Ishikawa (cell line): ENCODE data around the gene CAPS.

Experiments used
- CEBPB ChIP-seq: IDR thresholded peaks from 2 replicates; pipeline ENCODE4 v1.6.1; 2012
- CREB1 ChIP-seq: IDR thresholded peaks from 2 replicates; pipeline ENCODE4 v1.6.1; 2012; ENCODE audit warnings: low read depth
- EGR1 ChIP-seq: IDR thresholded peaks from 2 replicates; pipeline ENCODE4 v1.6.1; 2012
- EP300 ChIP-seq: IDR thresholded peaks from 2 replicates; pipeline ENCODE4 v1.6.1; 2012; ENCODE audit warnings: borderline replicate concordance
- FOXM1 ChIP-seq: IDR thresholded peaks from 2 replicates; pipeline ENCODE4 v1.6.1; 2012; ENCODE audit warnings: low read depth, borderline replicate concordance
- MAX ChIP-seq: IDR thresholded peaks from 2 replicates; pipeline ENCODE4 v1.6.1; 2012
- NFIC ChIP-seq: IDR thresholded peaks from 2 replicates; pipeline ENCODE4 v1.6.1; 2012
- RAD21 ChIP-seq: IDR thresholded peaks from 2 replicates; pipeline ENCODE4 v1.6.1; 2012; ENCODE audit warnings: low read depth
- REST ChIP-seq: IDR thresholded peaks from 2 replicates; pipeline ENCODE4 v1.6.1; 2012; ENCODE audit warnings: low read depth, mild to moderate bottlenecking
- TAF1 ChIP-seq: IDR thresholded peaks from 2 replicates; pipeline ENCODE4 v1.6.1; 2012; ENCODE audit warnings: low read depth, mild to moderate bottlenecking
- TCF12 ChIP-seq: IDR thresholded peaks from 2 replicates; pipeline ENCODE4 v1.6.1; 2012; ENCODE audit warnings: low read depth
- TEAD4 ChIP-seq: IDR thresholded peaks from 2 replicates; pipeline ENCODE4 v1.6.1; 2012
- YY1 ChIP-seq: IDR thresholded peaks from 2 replicates; pipeline ENCODE4 v1.6.1; 2012; ENCODE audit warnings: low read depth
- ZBTB7A ChIP-seq: IDR thresholded peaks from 2 replicates; pipeline ENCODE4 v1.6.1; 2012; ENCODE audit warnings: low read depth
- TF ChIP-seq, protein P1 (sequence below): IDR thresholded peaks from 2 replicates; pipeline ENCODE4 v1.6.1; 2012

Gene CAPS

DNA sequence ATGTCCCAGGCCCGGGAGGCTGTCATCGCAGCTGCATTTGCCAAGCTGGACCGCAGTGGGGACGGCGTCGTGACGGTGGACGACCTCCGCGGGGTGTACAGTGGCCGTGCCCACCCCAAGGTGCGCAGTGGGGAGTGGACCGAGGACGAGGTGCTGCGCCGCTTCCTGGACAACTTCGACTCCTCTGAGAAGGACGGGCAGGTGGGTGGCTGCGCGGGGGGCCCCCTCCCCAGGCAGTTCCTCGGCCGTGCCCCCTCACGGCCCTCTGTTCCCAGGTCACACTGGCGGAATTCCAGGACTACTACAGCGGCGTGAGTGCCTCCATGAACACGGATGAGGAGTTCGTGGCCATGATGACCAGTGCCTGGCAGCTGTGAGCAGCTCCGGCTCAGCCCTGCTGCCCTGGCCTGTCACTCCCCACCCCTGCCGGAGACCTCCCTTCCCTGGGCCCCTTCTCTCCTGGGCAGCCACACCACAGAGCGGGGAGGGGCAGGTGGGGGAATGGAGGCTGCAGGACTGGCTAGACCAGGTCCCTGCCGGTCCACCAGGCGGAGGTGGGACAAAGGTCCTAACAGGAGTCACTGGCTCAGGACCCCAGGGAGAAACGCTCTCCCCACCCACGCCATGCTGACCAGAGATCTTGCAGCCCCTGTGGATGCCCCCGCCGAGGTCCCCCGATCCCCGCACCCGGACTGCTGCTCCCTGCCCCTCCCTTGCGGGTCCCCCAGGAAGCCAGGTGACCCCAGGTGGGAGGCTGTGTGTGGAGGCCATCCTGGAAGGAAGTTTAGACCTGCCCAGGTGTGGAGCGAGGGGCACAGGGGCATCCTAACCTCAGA is 1.1 kb downstream of the CAPS start:
- TF ChIP-seq EP300 (peak; percentile 35; the same call in 1 of the 2 replicates), REST (no peak), EGR1 (no peak), TEAD4 (no peak), RAD21 (no peak), CREB1 (no peak), TAF1 (no peak), ZBTB7A (peak; percentile 86; the same call in 1 of the 2 replicates), TCF12 (no peak), FOXM1 (no peak), MAX (0 out of 2 replicates have a peak, but pooled peaks have one; percentile 14), CEBPB (no peak), YY1 (0 out of 2 replicates have a peak, but pooled peaks have one; percentile 23), NFIC (no peak; the same call in 1 of the 2 replicates)
- TF ChIP-seq, protein P1, sequence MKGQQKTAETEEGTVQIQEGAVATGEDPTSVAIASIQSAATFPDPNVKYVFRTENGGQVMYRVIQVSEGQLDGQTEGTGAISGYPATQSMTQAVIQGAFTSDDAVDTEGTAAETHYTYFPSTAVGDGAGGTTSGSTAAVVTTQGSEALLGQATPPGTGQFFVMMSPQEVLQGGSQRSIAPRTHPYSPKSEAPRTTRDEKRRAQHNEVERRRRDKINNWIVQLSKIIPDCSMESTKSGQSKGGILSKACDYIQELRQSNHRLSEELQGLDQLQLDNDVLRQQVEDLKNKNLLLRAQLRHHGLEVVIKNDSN: no peak

- TF ChIP-seq TCF12: no peak
- TF ChIP-seq CEBPB: no peak
- TF ChIP-seq YY1: no peak
- TF ChIP-seq, protein P1: no peak
- TF ChIP-seq REST: no peak
- TF ChIP-seq CREB1: no peak
- TF ChIP-seq MAX: no peak
- TF ChIP-seq EGR1: no peak
- TF ChIP-seq TAF1: no peak
- no peak for TF ChIP-seq FOXM1
- TF ChIP-seq NFIC: no peak
- no peak for TF ChIP-seq RAD21
- no peak for TF ChIP-seq EP300
- TF ChIP-seq ZBTB7A: no peak
- no peak for TF ChIP-seq TEAD4
These were observed 1.7 kb downstream of the CAPS start for GRCh38 chr19:5915782-5916165.

- TF ChIP-seq, protein P1: no peak
- TF ChIP-seq RAD21: no peak
- no peak for TF ChIP-seq EP300
These were observed 2.2 kb downstream of the CAPS start for GRCh38 chr19:5916181-5916708.

DNA sequence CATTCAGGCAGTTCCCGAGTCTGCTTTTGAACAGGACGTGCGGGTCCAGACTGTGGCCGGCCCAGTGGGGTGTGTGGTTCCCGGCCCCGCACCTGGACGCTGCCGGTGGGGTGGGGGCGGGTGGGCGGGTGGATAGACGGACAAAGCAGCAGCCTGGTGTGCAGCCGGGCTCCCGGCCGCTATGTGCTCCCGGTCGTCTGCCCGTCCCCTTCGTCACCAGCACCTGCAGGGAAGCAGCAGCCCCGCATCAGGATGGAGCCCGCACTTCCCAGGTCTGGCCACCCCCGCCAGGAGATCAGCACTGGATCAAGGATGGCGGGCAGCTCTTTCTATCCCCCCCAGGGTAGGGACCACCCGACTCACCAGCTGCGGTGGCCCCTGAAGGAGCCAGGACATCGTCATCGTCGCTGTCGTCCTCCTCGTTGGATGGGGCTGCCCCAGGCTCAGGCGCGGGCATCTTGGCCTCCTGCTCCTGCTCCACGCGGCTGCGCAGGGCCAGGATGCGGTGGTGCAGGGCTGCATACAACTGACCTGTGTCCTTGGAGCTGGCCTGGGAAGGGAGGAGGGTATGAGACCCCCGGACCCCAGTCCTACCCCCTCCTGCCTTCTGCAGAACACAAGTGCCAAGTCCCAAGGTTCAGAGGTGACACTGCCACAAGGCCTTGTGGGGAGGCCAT is 3.5 kb downstream of the CAPS start:
- TF ChIP-seq RAD21: no peak

- TF ChIP-seq TAF1: no peak
- no peak for TF ChIP-seq CEBPB
- TF ChIP-seq EGR1: no peak
- no peak for TF ChIP-seq RAD21
- TF ChIP-seq TCF12: no peak
- TF ChIP-seq, protein P1: no peak
- no peak for TF ChIP-seq YY1
- no peak for TF ChIP-seq CREB1
- TF ChIP-seq NFIC: no peak
- no peak for TF ChIP-seq MAX
- TF ChIP-seq ZBTB7A: no peak
- no peak for TF ChIP-seq FOXM1
- TF ChIP-seq REST: no peak
These were observed 4.5 kb downstream of the CAPS start for GRCh38 chr19:5918463-5919079.
